GM12878 (cell line): Measurements from ENCODE around the gene XPNPEP1. TPM values are rescaled to one million over a fixed set of nuclear protein-coding genes. Genes with fewer than 3 reads are reported as not detected.
A peak's percentile ranks its signal among the peaks of the same experiment; 100 is the strongest.

Experiments
- ATAC-seq: fragments of 200-7000 bp; cut with Tn5 transposase; 3 replicates; pipeline ENCODE4 v1.9.1; 2020; ENCODE audit warnings: mild to moderate bottlenecking, moderate library complexity
- BruUV-seq: library from RNA; stranded (reverse); fragments of 400-500 nt; replicated peaks from 2 replicates; lab custom pipeline; 2021; lab: Mats Ljungman, UMichigan
- CTCF ChIA-PET: fragments of 300-600 bp; sonication (Branson Sonifier 250); formaldehyde crosslinking; extraction: SDS; loops from one replicate; lab custom pipeline; 2021; ENCODE audit warnings: inconsistent platforms; lab: Yijun Ruan, JAX
- POLR2A ChIA-PET: fragments of 350-600 bp; formaldehyde crosslinking; extraction: SDS; loops from one replicate; lab custom pipeline; 2021; ENCODE audit warnings: inconsistent platforms; lab: Charles Lee
- RAD21 ChIA-PET: fragments of 300-600 bp; sonication (Branson Sonifier 250); formaldehyde crosslinking; loops from one replicate; lab custom pipeline; 2023; ENCODE audit warnings: antibody characterized with exemption; ENCODE audit not compliant: unreplicated experiment; lab: Charles Lee
- SMC1A ChIA-PET: fragments of 300-600 bp; sonication (Branson Sonifier 250); formaldehyde crosslinking; loops from one replicate; lab custom pipeline; 2023; ENCODE audit not compliant: unreplicated experiment, uncharacterized antibody; lab: Charles Lee
- DNase-seq: peaks from one replicate; pipeline ENCODE4 v3.0.0-alpha.2; 2011; ENCODE audit warnings: low read depth, low spot score
- FAIRE-seq: peaks from 3 replicates; lab custom pipeline; 2011; peaks lifted over from hg19 to GRCh38; lab: Jason Lieb, UNC
- H2AFZ ChIP-seq: 2 replicates; pipeline ENCODE4 v1.6.0; 2011; ENCODE audit warnings: low read depth, low read length, control low read depth; ENCODE audit not compliant: control insufficient read depth
- H3K27ac ChIP-seq: 2 replicates; pipeline ENCODE4 v1.5.1; 2011; ENCODE audit warnings: control low read depth; ENCODE audit not compliant: control insufficient read depth, insufficient read depth
- H3K27me3 ChIP-seq, 2 experiments: replicated peaks in 1 of 2; 2 replicates each; pipeline versions ENCODE4 v1.6.0 to v1.6.1; 2011; ENCODE audit warnings: low read length in 1 of 2; ENCODE audit not compliant: control insufficient read depth in 2 of 2, insufficient read depth in 2 of 2
- H3K36me3 ChIP-seq, 2 experiments: 2 replicates each; pipeline ENCODE4 v1.5.1; 2011; ENCODE audit warnings: low read length in 1 of 2; ENCODE audit not compliant: control insufficient read depth in 2 of 2, insufficient read depth in 2 of 2
- H3K4me1 ChIP-seq: 2 replicates; pipeline ENCODE4 v1.6.1; 2011; ENCODE audit warnings: mild to moderate bottlenecking, low read length, moderate library complexity, mixed read lengths; ENCODE audit not compliant: control insufficient read depth, insufficient read depth
- H3K4me2 ChIP-seq: 2 replicates; pipeline ENCODE4 v1.6.0; 2011; ENCODE audit warnings: control low read depth; ENCODE audit not compliant: control insufficient read depth, insufficient read depth
- H3K4me3 ChIP-seq: fragments of 200-600 bp; sonication (generic); 2 replicates; pipeline ENCODE4 v1.5.1; 2016
- H3K79me2 ChIP-seq: 2 replicates; pipeline ENCODE4 v1.6.0; 2011; ENCODE audit warnings: low read length; ENCODE audit not compliant: control insufficient read depth, insufficient read depth
- H3K9ac ChIP-seq: 2 replicates; pipeline ENCODE4 v1.8.0; 2011; ENCODE audit warnings: low read length, control low read depth, mixed read lengths; ENCODE audit not compliant: control insufficient read depth, insufficient read depth
- H3K9me3 ChIP-seq: replicated peaks from 3 replicates; pipeline ENCODE4 v1.5.1; 2011; ENCODE audit warnings: mild to moderate bottlenecking, low read length; ENCODE audit not compliant: control insufficient read depth, insufficient read depth
- H4K20me1 ChIP-seq: 2 replicates; pipeline ENCODE4 v1.6.0; 2011; ENCODE audit not compliant: control insufficient read depth, insufficient read depth
- BCLAF1 ChIP-seq: fragments of 450-650 bp; IDR thresholded peaks from 2 replicates; pipeline ENCODE4 v1.6.1; 2017; ENCODE audit warnings: antibody characterized with exemption, mild to moderate bottlenecking, moderate library complexity
- ESRRA ChIP-seq: IDR thresholded peaks from 2 replicates; pipeline ENCODE4 v1.6.1; 2012; ENCODE audit warnings: mild to moderate bottlenecking, low read length, improper control_type of control experiment
- HDAC2 ChIP-seq: fragments of 200-600 bp; sonication (generic); IDR thresholded peaks from 2 replicates; pipeline ENCODE4 v1.6.1; 2017
- IKZF1 ChIP-seq: fragments of 450-650 bp; conservative IDR thresholded peaks from 2 replicates; pipeline ENCODE4 v1.6.1; 2017; ENCODE audit warnings: antibody characterized with exemption, mild to moderate bottlenecking
- KLF5 ChIP-seq: fragments of 450-650 bp; IDR thresholded peaks from 2 replicates; pipeline ENCODE4 v1.6.1; 2014; ENCODE audit warnings: mild to moderate bottlenecking; ENCODE audit not compliant: partially characterized antibody
- NFXL1 ChIP-seq: fragments of 450-650 bp; IDR thresholded peaks from 2 replicates; pipeline ENCODE4 v1.6.1; 2017; ENCODE audit warnings: antibody characterized with exemption, mild to moderate bottlenecking, borderline replicate concordance
- NRF1 ChIP-seq: conservative IDR thresholded peaks from 2 replicates; pipeline ENCODE4 v1.6.1; 2011; ENCODE audit warnings: mild to moderate bottlenecking, low read depth, low read length, improper control_type of control experiment
- PAX8 ChIP-seq: fragments of 450-650 bp; IDR thresholded peaks from 2 replicates; pipeline ENCODE4 v1.6.1; 2017; ENCODE audit warnings: mild to moderate bottlenecking, moderate library complexity
- PBX3 ChIP-seq: IDR thresholded peaks from 2 replicates; pipeline ENCODE4 v1.6.1; 2011; ENCODE audit warnings: mild to moderate bottlenecking, low read depth, low read length, moderate library complexity; ENCODE audit not compliant: insufficient replicate concordance
- POLR2A ChIP-seq: IDR thresholded peaks from 2 replicates; pipeline ENCODE4 v1.6.1; 2011; ENCODE audit warnings: low read depth, mild to moderate bottlenecking, low read length
- RBBP5 ChIP-seq: fragments of 200-600 bp; sonication (generic); conservative IDR thresholded peaks from 2 replicates; pipeline ENCODE4 v1.6.1; 2016
- RUNX3 ChIP-seq: IDR thresholded peaks from 2 replicates; pipeline ENCODE4 v1.6.1; 2012; ENCODE audit warnings: low read length, inconsistent platforms
- SKIL ChIP-seq: fragments of 450-650 bp; IDR thresholded peaks from 2 replicates; pipeline ENCODE4 v1.6.1; 2017; ENCODE audit warnings: mild to moderate bottlenecking, low read depth, inconsistent platforms; ENCODE audit not compliant: poor library complexity, severe bottlenecking
- SMAD5 ChIP-seq: IDR thresholded peaks from 2 replicates; pipeline ENCODE4 v1.6.1; 2016; ENCODE audit warnings: antibody characterized with exemption, low read depth
- SP1 ChIP-seq: IDR thresholded peaks from one replicate; pipeline ENCODE4 v1.6.1; 2011; ENCODE audit warnings: low read depth, low read length
- WGBS: methylation state at CpG from one replicate; pipeline ENCODE4 v1.1.6; 2016; ENCODE audit warnings: low lambda C conversion rate; ENCODE audit not compliant: insufficient replicate concordance, insufficient coverage; ENCODE audit errors: missing lambda C conversion rate; 5-methylcytosine and 5-hydroxymethylcytosine counted together
- in situ Hi-C: fragments of 300-500 bp; cut with MboI; formaldehyde crosslinking; loops from 9 replicates; pipeline ENCODE4 v1.14.3; 2018; ENCODE audit warnings: mixed read lengths
- intact Hi-C: fragments of 100-400 bp; cut with micrococcal nuclease; formaldehyde crosslinking; loops from one replicate; pipeline ENCODE4 v1.14.2; 2022; ENCODE audit not compliant: unreplicated experiment
- polyA plus RNA-seq, 11 experiments: library from polyadenylated mRNA; depleted of rRNA in 4 of 11; unstranded in 6 of 11; stranded (reverse) in 5 of 11; fragments of >200 nt; fragmentation: Nextera tagmentation in 4 of 11; fragmentation: Illumina TruSeq in 1 of 11; extraction: Ambion mirVana in 4 of 11; extraction: Trizol in 1 of 11; gene quantifications; 1 replicate in 1 of 11; 2 replicates in 10 of 11; pipeline versions ENCODE4 v1.2.1 to v1.2.3, GENCODE V29; 2011 to 2016; ENCODE audit warnings: inconsistent platforms in 2 of 11, missing spikeins in 2 of 11, low read depth in 1 of 11
- total RNA-seq, 4 experiments: library from RNA; depleted of rRNA in 3 of 4; stranded (reverse); fragments of >200 nt in 3 of 4; fragmentation: Illumina TruSeq in 1 of 4; extraction: Trizol in 1 of 4; gene quantifications; 2 replicates each; pipeline versions ENCODE4 v1.2.1 to v1.2.3, GENCODE V29; 2013 to 2021

The XPNPEP1 gene
- total and polyA plus RNA-seq, 10 of the 15 experiments (the other 5 are each of a cell fraction or from before 2014, with no cell fraction given), result 22.7 to 108 (median 43.5) TPM

- TF ChIP-seq RUNX3, result no peak
- 0 out of 2 replicates have a peak, but pooled peaks have one; percentile 16 for TF ChIP-seq IKZF1
- TF ChIP-seq HDAC2, result no peak
- no peak for TF ChIP-seq SP1
Observed at GRCh38 chr10:109883859-109884771, 39.2 kb downstream of the XPNPEP1 start (continued).

- POLR2A ChIA-PET, result interaction anchor here (1.1 kb wide), 1 partner anchor 94 kb away, joined by 3 read pairs; no protein-coding TSS in a partner anchor
- TF ChIP-seq POLR2A, result no peak
- TF ChIP-seq SKIL, result no peak
- TF ChIP-seq PBX3, result no peak
- no peak for TF ChIP-seq KLF5
- no peak for TF ChIP-seq BCLAF1
- no peak for TF ChIP-seq SMAD5
- no peak for TF ChIP-seq ESRRA
- no peak for TF ChIP-seq PAX8
- TF ChIP-seq NRF1, result no peak
- no peak for TF ChIP-seq NFXL1
- no peak for TF ChIP-seq RBBP5
Observed at GRCh38 chr10:109882251-109883057, 40.9 kb downstream of the XPNPEP1 start.

More at GRCh38 chr10:109882251-109883057, 40.9 kb downstream of the XPNPEP1 start:
- BruUV-seq, result no TSS peak
- Histone ChIP-seq H3K9me3 (no peaks in the 10 kb centered on the region), H3K27me3 (no peaks in the 10 kb centered on the region), H3K4me2 (no peak overlapping the region), H2AFZ (no peak overlapping the region), H4K20me1 (no peaks in the 10 kb centered on the region; the same call in 1 of the 2 replicates), H3K4me1 (peaks cover 15% of the 10 kb centered on the region), H3K36me3 (peaks cover 23 to 40% of the 10 kb centered on the region in 2 experiments), H3K79me2 (no peaks in the 10 kb centered on the region), H3K27ac (no peak overlapping the region), H3K4me3 (no peak overlapping the region), H3K9ac (no peak overlapping the region)
- FAIRE-seq, result no peak
- ChIA-PET CTCF (interaction anchor here (0.8 to 3.8 kb wide), 16 partner anchors 16 to 256 kb away, joined by 3 to 65 read pairs (median 5); no protein-coding TSS in a partner anchor), RAD21 (interaction anchor here (0.6 to 2.6 kb wide), 6 partner anchors 12 to 397 kb away, joined by 3 to 8 read pairs (median 3); no protein-coding TSS in a partner anchor), SMC1A (interaction anchor here (1.9 to 5.0 kb wide), 4 partner anchors 29 to 155 kb away, joined by 4 to 47 read pairs (median 31); no protein-coding TSS in a partner anchor)
- no peak for ATAC-seq
- no peak for DNase-seq
- in situ Hi-C loops (no loop called here), intact Hi-C loops (loop anchor here (1.0 to 10.0 kb wide), 4 partner anchors 96 to 400 kb away; partner anchors contain the start of gene ADD3)
- 95% methylated on average over 8 of the region's 8 CpGs for WGBS
